Breast epithelium (tissue), 3 donors: ENCODE data around the gene RTL10.

Experiments
- POLR2A ChIP-seq: fragments of 450-650 bp; IDR thresholded peaks from one replicate; pipeline ENCODE4 v1.6.1; 2016; ENCODE audit warnings: antibody characterized with exemption, mild to moderate bottlenecking, moderate library complexity
- TF ChIP-seq, protein P1 (sequence below), 3 donors: fragments of 450-650 bp; IDR thresholded peaks; one replicate each; pipeline ENCODE4 v1.5.1; 2016 to 2017; ENCODE audit warnings: antibody characterized with exemption in 3 of 3, mild to moderate bottlenecking in 3 of 3, moderate library complexity in 3 of 3

DNA sequence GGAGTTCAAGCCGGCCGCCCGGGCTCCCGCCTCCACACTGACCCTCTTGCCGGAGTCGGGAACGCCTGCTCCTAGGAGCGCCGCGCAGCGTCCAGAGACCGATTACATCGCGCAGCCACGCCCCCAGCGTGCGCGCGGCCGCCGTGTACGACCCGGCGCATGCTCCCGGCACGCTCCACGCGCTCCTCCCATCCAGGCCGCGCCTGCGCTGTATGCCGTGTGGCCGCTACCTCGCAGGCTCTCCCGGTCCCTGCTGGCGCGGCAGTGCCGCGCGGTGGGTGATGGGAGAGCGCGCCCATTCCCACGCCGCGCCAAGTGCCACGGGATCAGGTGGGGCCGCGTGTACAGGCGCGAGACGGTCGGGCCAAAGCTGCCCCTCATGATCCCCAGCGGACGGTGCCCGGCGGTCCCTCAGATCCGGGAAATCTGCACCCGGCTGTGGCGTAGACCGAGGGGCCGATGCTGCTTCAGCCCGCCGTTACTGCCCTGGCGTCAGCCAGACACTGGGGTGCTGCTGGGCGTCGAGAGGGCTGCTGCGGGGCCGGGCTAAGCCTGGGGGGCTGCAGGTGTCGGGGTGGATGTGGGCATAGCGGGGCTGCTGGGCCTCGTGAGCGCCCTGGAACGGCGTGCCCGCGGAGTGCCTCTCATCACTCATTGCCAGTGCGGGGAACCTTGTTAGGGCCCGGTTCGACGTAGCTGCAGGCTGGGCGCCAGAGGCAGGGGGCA lies at the start of gene RTL10, which contains the start of gene GNB1L:
- peak; percentile 90 for TF ChIP-seq POLR2A
- TF ChIP-seq, protein P1, sequence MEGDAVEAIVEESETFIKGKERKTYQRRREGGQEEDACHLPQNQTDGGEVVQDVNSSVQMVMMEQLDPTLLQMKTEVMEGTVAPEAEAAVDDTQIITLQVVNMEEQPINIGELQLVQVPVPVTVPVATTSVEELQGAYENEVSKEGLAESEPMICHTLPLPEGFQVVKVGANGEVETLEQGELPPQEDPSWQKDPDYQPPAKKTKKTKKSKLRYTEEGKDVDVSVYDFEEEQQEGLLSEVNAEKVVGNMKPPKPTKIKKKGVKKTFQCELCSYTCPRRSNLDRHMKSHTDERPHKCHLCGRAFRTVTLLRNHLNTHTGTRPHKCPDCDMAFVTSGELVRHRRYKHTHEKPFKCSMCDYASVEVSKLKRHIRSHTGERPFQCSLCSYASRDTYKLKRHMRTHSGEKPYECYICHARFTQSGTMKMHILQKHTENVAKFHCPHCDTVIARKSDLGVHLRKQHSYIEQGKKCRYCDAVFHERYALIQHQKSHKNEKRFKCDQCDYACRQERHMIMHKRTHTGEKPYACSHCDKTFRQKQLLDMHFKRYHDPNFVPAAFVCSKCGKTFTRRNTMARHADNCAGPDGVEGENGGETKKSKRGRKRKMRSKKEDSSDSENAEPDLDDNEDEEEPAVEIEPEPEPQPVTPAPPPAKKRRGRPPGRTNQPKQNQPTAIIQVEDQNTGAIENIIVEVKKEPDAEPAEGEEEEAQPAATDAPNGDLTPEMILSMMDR (IDR thresholded peaks at IDR 0.05), result no peak
